H1 (cell line): Measurements from ENCODE around the gene TBX2. TPM values are rescaled to one million over a fixed set of nuclear protein-coding genes. Genes with fewer than 3 reads are reported as not detected.

Experiments
- BACH1 ChIP-seq: IDR thresholded peaks from 2 replicates; pipeline ENCODE4 v1.6.1; 2012; ENCODE audit warnings: low read length, improper control_type of control experiment
- BRCA1 ChIP-seq: IDR thresholded peaks from 2 replicates; pipeline ENCODE4 v1.6.1; 2012; ENCODE audit warnings: low read depth, low read length, improper control_type of control experiment
- CHD1 ChIP-seq: IDR thresholded peaks from 2 replicates; pipeline ENCODE4 v1.6.1; 2012; ENCODE audit warnings: low read depth, low read length, improper control_type of control experiment
- CREB1 ChIP-seq: IDR thresholded peaks from 2 replicates; pipeline ENCODE4 v1.6.1; 2012; ENCODE audit warnings: inconsistent platforms
- E2F6 ChIP-seq: IDR thresholded peaks from 2 replicates; pipeline ENCODE4 v1.6.1; 2012; ENCODE audit warnings: inconsistent platforms
- TAF1 ChIP-seq: IDR thresholded peaks from 2 replicates; pipeline ENCODE4 v1.6.1; 2011; ENCODE audit warnings: mild to moderate bottlenecking, low read depth, low read length
- TBP ChIP-seq: IDR thresholded peaks from 2 replicates; pipeline ENCODE4 v1.6.1; 2011; ENCODE audit warnings: low read depth, low read length, improper control_type of control experiment
- YY1 ChIP-seq: IDR thresholded peaks from 2 replicates; pipeline ENCODE4 v1.6.1; 2011; ENCODE audit warnings: low read depth, mild to moderate bottlenecking, low read length
- ZNF274 ChIP-seq: IDR thresholded peaks from 2 replicates; pipeline ENCODE4 v1.7.0; 2012; ENCODE audit warnings: low read length, borderline replicate concordance; ENCODE audit errors: extremely low read depth
- polyA plus RNA-seq, 7 experiments: library from polyadenylated mRNA; depleted of rRNA in 3 of 7; stranded (reverse) in 5 of 7; unstranded in 2 of 7; fragments of >200 nt in 5 of 7; fragments of 200-250 nt in 2 of 7; gene quantifications; 1 replicate in 5 of 7; 2 replicates in 1 of 7; 4 replicates in 1 of 7; pipeline versions ENCODE4 v1.2.1 to v1.2.3, GENCODE V29; 2011 to 2013; ENCODE audit warnings: missing spikeins in 2 of 7, mixed read lengths in 2 of 7
- total RNA-seq: library from RNA; stranded (reverse); fragmentation: NEBNext Ultra II Directional; extraction: Animal tissue kit (Norgen Biotek cat#: 25700); gene quantifications from 2 replicates; pipeline ENCODE4 v1.2.1, GENCODE V29; 2021
- TF ChIP-seq, protein P1 (sequence below): fragments of 300-600 bp; sonication (generic); IDR thresholded peaks from 2 replicates; pipeline ENCODE4 v1.7.1; 2012; ENCODE audit warnings: low read length, moderate library complexity, mild to moderate bottlenecking, inconsistent platforms; ENCODE audit not compliant: insufficient replicate concordance

The TBX2 gene
- total and polyA plus RNA-seq, 2 of the 8 experiments (the other 6 are each of a cell fraction or from before 2014, with no cell fraction given), result not detected

GRCh38 chr17:61388561-61389356, 10.9 kb upstream of the TBX2 start (continued):
- TF ChIP-seq, protein P1, sequence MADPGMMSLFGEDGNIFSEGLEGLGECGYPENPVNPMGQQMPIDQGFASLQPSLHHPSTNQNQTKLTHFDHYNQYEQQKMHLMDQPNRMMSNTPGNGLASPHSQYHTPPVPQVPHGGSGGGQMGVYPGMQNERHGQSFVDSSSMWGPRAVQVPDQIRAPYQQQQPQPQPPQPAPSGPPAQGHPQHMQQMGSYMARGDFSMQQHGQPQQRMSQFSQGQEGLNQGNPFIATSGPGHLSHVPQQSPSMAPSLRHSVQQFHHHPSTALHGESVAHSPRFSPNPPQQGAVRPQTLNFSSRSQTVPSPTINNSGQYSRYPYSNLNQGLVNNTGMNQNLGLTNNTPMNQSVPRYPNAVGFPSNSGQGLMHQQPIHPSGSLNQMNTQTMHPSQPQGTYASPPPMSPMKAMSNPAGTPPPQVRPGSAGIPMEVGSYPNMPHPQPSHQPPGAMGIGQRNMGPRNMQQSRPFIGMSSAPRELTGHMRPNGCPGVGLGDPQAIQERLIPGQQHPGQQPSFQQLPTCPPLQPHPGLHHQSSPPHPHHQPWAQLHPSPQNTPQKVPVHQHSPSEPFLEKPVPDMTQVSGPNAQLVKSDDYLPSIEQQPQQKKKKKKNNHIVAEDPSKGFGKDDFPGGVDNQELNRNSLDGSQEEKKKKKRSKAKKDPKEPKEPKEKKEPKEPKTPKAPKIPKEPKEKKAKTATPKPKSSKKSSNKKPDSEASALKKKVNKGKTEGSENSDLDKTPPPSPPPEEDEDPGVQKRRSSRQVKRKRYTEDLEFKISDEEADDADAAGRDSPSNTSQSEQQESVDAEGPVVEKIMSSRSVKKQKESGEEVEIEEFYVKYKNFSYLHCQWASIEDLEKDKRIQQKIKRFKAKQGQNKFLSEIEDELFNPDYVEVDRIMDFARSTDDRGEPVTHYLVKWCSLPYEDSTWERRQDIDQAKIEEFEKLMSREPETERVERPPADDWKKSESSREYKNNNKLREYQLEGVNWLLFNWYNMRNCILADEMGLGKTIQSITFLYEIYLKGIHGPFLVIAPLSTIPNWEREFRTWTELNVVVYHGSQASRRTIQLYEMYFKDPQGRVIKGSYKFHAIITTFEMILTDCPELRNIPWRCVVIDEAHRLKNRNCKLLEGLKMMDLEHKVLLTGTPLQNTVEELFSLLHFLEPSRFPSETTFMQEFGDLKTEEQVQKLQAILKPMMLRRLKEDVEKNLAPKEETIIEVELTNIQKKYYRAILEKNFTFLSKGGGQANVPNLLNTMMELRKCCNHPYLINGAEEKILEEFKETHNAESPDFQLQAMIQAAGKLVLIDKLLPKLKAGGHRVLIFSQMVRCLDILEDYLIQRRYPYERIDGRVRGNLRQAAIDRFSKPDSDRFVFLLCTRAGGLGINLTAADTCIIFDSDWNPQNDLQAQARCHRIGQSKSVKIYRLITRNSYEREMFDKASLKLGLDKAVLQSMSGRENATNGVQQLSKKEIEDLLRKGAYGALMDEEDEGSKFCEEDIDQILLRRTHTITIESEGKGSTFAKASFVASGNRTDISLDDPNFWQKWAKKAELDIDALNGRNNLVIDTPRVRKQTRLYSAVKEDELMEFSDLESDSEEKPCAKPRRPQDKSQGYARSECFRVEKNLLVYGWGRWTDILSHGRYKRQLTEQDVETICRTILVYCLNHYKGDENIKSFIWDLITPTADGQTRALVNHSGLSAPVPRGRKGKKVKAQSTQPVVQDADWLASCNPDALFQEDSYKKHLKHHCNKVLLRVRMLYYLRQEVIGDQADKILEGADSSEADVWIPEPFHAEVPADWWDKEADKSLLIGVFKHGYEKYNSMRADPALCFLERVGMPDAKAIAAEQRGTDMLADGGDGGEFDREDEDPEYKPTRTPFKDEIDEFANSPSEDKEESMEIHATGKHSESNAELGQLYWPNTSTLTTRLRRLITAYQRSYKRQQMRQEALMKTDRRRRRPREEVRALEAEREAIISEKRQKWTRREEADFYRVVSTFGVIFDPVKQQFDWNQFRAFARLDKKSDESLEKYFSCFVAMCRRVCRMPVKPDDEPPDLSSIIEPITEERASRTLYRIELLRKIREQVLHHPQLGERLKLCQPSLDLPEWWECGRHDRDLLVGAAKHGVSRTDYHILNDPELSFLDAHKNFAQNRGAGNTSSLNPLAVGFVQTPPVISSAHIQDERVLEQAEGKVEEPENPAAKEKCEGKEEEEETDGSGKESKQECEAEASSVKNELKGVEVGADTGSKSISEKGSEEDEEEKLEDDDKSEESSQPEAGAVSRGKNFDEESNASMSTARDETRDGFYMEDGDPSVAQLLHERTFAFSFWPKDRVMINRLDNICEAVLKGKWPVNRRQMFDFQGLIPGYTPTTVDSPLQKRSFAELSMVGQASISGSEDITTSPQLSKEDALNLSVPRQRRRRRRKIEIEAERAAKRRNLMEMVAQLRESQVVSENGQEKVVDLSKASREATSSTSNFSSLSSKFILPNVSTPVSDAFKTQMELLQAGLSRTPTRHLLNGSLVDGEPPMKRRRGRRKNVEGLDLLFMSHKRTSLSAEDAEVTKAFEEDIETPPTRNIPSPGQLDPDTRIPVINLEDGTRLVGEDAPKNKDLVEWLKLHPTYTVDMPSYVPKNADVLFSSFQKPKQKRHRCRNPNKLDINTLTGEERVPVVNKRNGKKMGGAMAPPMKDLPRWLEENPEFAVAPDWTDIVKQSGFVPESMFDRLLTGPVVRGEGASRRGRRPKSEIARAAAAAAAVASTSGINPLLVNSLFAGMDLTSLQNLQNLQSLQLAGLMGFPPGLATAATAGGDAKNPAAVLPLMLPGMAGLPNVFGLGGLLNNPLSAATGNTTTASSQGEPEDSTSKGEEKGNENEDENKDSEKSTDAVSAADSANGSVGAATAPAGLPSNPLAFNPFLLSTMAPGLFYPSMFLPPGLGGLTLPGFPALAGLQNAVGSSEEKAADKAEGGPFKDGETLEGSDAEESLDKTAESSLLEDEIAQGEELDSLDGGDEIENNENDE, result no peak
- TF ChIP-seq BACH1 (no peak), YY1 (no peak), BRCA1 (no peak), CREB1 (no peak), TAF1 (no peak), ZNF274 (no peak), E2F6 (no peak), CHD1 (no peak), TBP (no peak)
